IPS-20b (cell line): ENCODE data around the gene GPC5.

Experiments used
- H3K27ac ChIP-seq: one replicate; pipeline ENCODE4 v1.5.1; 2013; ENCODE audit warnings: low read length
- H3K27me3 ChIP-seq: 2 replicates; pipeline ENCODE4 v1.6.1; 2013; ENCODE audit warnings: mild to moderate bottlenecking, low read length, inconsistent platforms; ENCODE audit not compliant: insufficient read depth
- H3K36me3 ChIP-seq: 2 replicates; pipeline ENCODE4 v1.6.1; 2013; ENCODE audit warnings: low read depth, mild to moderate bottlenecking, inconsistent platforms, low read length, moderate library complexity; ENCODE audit not compliant: insufficient read depth
- H3K4me1 ChIP-seq: 2 replicates; pipeline ENCODE4 v1.6.1; 2013; ENCODE audit warnings: mild to moderate bottlenecking, control low read depth, inconsistent platforms, low read length, moderate library complexity; ENCODE audit not compliant: insufficient read depth
- H3K4me3 ChIP-seq: 2 replicates; pipeline ENCODE4 v1.5.1; 2013; ENCODE audit warnings: mild to moderate bottlenecking, low read length, inconsistent platforms
- H3K9ac ChIP-seq: 2 replicates; pipeline ENCODE4 v1.6.1; 2013; ENCODE audit warnings: low read depth, mild to moderate bottlenecking, inconsistent platforms, low read length, moderate library complexity
- H3K9me3 ChIP-seq: 2 replicates; pipeline ENCODE4 v1.6.1; 2013; ENCODE audit warnings: mild to moderate bottlenecking, low read depth, low read length, inconsistent platforms; ENCODE audit not compliant: insufficient read depth

GPC5 gene

DNA sequence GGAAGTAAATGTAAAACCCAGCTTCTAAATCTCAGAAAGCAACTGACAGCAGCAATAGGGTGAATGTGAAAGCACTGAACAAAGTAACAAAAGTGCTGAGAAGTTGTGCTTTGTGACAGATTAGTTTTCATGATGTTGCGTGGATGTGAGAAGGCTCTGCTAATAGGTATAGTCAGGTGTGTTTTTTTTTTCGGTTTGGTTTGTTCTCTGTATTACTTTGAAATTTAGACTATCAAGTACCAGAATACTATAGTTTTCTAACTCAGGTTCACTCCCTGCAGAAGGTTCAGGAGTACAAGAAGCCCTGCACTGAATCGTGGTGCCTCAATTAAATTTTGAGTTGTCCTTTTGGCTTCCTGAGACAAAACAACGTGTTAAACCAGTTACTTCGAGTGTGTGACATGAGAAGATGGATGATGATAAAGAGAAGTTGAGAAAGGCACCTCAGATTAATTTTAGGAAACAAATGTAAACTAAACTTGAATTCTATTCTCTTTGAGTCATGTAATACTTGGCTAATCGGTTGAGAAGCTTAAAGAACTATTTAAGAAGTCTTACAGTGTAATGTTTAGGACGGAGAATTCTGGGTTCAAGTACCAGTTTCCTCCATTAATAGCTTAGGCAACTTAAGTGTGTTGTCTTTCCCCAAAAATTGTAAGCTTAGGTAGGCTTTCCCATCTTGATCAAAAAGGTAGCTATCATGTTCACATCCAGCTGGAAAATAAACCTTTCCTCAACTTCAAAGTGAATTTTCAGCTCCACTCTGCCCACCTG is 40.6 kb upstream of the GPC5 start:
- Histone ChIP-seq H3K4me1 (no peaks in the 10 kb centered on the region), H3K4me3 (no peak overlapping the region), H3K9ac (no peak overlapping the region), H3K36me3 (peaks cover 62% of the 10 kb centered on the region), H3K27ac (no peak overlapping the region), H3K9me3 (no peaks in the 10 kb centered on the region), H3K27me3 (no peaks in the 10 kb centered on the region)

DNA sequence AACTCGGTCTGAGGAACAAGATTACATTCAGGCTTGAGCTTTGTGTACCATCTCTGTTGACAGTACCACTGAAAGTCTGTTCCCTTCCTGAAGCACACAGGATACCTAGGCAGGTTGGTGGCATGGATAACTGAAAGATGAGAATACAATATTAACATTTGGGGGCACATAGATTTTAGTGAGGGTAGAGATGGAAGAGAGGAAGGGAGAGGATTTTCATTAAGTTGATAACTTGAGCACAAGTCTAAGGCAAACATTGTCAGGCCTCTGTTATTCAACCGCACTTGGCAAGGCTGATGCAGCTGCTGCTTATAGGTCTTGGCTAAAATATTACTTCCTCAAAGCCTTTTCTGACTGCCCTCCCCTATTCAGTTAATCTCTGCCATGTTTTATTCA is 40.0 kb upstream of the GPC5 start:
- H3K27me3 ChIP-seq, result no peaks in the 10 kb centered on the region
- H3K27ac ChIP-seq, result no peak overlapping the region
- no peaks in the 10 kb centered on the region for H3K9me3 ChIP-seq
- peaks cover 56% of the 10 kb centered on the region for H3K36me3 ChIP-seq
- no peak overlapping the region for H3K4me3 ChIP-seq
- no peaks in the 10 kb centered on the region for H3K4me1 ChIP-seq
- no peak overlapping the region for H3K9ac ChIP-seq

DNA sequence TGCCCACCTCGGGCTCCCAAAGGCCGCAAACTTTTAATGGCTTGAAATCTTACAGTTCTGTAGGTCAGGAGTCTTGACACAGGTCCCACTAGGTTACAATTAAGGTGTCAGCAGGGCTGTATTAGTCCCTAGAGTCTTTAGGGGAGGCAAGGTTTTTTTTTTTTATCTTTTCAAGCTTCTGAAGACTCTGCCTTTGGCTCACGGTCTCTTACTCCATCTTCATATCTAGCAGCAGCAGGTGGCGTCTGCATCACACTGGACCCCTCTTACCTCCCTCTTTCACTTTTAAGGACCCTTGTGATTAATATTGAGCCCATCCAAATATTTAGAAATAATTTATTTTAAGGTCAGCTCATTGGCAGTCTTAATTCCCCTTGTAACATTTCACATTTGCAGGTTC is 39.3 kb upstream of the GPC5 start:
- Histone ChIP-seq H3K4me1 (no peaks in the 10 kb centered on the region), H3K27me3 (no peaks in the 10 kb centered on the region), H3K36me3 (peaks cover 48% of the 10 kb centered on the region), H3K9me3 (no peaks in the 10 kb centered on the region), H3K9ac (no peak overlapping the region), H3K27ac (no peak overlapping the region), H3K4me3 (no peak overlapping the region)

DNA sequence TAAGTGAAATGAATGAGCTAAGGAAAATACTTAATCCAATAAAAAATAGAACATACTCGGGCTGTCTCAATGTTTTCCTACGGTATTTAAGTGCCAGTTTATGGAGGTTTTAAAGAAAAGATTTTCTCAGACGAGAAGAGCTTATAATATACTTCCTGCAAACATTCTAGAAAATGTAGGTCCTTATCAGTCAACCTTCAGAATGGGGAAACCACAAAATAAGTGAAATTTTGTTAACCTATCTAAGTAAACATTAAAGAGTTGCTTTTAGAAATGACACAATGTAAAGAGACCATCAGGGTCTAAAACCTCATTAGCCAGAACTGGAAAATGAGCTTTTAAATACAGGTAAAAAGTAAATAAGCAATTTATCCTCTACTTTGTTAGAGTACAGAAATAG is 38.8 kb upstream of the GPC5 start:
- Histone ChIP-seq H3K36me3 (peaks cover 43% of the 10 kb centered on the region), H3K4me3 (no peak overlapping the region), H3K4me1 (no peaks in the 10 kb centered on the region), H3K9me3 (no peaks in the 10 kb centered on the region), H3K9ac (no peak overlapping the region), H3K27me3 (no peaks in the 10 kb centered on the region), H3K27ac (no peak overlapping the region)

DNA sequence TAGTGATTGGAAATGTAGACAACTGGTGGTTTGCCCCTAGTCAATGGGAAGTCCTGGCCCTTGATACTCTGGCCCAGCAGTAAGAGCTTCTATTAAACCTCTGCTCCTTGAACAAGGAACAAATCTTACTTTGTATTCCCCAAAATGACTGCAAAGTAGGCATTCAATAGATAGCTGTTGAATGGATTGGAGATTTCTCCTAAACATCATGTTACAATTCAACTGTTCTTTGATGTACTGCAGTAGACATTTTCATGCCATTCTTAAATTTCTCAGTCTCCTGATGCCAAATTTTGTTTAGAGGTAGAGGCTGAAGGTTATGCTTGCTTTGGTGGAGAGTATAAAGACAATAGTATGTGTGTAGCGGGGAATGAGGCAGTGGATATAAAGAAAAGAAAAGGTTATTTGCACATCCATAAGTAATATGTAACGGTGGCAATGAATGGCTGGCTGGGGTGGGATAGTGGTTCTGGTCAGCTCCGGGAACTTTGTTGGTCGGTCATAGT is 38.1 kb upstream of the GPC5 start:
- Histone ChIP-seq H3K9ac (no peak overlapping the region), H3K4me3 (no peak overlapping the region), H3K27ac (no peak overlapping the region), H3K27me3 (no peaks in the 10 kb centered on the region), H3K9me3 (no peaks in the 10 kb centered on the region), H3K36me3 (peaks cover 37% of the 10 kb centered on the region), H3K4me1 (no peaks in the 10 kb centered on the region)

DNA sequence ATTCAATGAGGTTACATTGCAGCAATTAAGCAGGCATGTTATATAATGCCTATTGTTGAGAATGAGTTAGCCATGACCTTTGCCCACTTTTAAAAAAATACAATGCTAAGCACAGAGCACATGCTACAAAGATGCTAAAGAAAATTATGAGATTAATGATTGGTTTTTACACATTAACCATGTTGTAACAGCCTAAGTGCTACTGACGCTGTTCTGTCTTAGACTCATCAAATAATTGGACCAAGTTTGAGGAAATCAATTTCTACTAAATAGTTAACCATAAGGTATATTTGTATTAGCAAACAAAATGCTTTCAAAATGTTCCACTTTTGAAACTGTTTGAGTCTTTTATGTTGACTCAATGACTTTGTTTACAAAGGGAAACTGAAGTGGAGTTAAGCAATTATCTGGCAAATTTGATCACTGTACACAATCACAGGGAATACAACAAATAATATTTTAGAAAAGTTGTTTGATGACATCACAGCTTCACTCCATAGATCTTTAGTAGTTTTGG is 36.6 kb upstream of the GPC5 start:
- H3K4me3 ChIP-seq, result no peak overlapping the region
- no peaks in the 10 kb centered on the region for H3K4me1 ChIP-seq
- H3K9ac ChIP-seq, result no peak overlapping the region
- peaks cover 21% of the 10 kb centered on the region for H3K36me3 ChIP-seq
- H3K27me3 ChIP-seq, result no peaks in the 10 kb centered on the region
- H3K27ac ChIP-seq, result no peak overlapping the region
- H3K9me3 ChIP-seq, result no peaks in the 10 kb centered on the region

DNA sequence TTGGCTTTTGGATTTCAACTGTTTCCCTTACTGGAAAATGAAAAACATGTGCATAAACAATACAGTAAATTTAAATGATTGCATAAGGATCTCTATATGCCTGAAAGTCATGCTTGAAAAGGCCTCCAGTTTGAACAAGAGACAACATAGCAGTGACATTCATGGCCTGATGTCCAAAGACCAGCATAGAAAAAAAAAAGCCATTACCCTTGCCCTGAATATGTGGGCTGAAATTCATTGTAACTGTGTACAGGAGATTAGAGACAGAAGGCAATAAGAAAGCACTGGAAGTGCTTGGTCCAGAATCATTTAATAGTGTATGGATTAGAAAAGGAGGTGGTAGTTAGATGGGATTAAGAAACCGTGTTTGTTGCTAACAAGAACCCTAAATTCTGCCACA is 35.5 kb upstream of the GPC5 start:
- no peak overlapping the region for H3K4me3 ChIP-seq
- H3K9ac ChIP-seq, result no peak overlapping the region
- peaks cover 10% of the 10 kb centered on the region; the same call in 1 of the 2 replicates for H3K36me3 ChIP-seq
- no peaks in the 10 kb centered on the region for H3K27me3 ChIP-seq
- no peaks in the 10 kb centered on the region for H3K9me3 ChIP-seq
- no peak overlapping the region for H3K27ac ChIP-seq
- no peaks in the 10 kb centered on the region for H3K4me1 ChIP-seq

DNA sequence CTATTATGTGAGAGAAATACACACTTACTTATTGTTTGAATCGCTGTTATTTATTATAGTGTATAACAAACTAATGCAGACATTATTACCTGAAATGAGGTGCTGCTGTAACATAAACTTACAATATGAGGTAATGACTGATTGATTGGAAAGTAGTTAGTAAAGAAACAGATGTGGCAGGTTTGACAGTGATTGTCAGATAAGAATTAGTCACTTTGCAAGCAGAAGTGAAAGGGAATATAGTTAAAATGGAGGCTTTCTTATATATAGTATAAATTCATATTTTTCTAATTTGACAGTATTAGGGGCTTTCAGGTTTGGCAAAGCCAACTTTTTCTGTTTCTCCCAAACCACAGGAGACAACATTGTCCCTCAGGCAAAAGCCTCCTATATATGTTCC is 30.3 kb upstream of the GPC5 start:
- Histone ChIP-seq H3K9me3 (no peaks in the 10 kb centered on the region), H3K27me3 (no peaks in the 10 kb centered on the region), H3K4me1 (no peaks in the 10 kb centered on the region), H3K36me3 (no peaks in the 10 kb centered on the region), H3K4me3 (no peak overlapping the region), H3K9ac (no peak overlapping the region), H3K27ac (no peak overlapping the region)

DNA sequence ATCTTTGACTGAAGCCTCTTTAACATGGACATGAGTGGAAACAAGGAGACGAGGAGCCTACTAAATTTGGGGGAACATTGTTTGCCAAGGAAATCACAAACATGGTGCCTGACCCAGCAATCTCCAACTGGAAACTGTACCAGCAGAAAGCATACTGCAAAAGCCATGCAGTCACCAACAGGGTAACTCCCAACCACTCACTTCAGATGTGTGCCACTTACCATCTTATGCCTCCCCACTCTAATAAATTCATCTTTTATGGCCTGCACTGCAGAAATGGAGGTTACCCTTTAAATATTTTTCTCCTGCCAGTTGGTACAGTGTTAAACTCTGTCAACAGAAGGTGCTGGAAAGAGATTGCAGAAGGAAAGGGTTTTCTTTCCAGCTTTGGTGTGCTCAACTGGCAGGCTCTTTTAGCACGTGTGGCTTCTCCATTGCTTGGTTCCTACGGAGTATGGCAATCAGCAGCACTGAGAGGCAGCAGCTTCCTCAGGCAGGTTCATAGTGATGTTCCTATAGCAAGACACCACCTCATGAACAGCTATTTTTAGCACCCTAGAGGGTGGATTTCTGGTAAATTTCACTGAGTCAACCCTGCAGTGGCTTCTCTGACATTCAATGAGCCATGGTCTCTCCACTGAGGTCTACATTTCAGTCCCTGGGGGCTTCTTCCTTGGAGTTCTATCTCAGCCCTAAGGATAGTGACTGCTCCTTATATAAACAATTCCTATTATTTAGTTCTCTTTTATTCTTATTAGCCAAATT is 29.6 kb upstream of the GPC5 start:
- no peaks in the 10 kb centered on the region for H3K9me3 ChIP-seq
- H3K4me1 ChIP-seq, result no peaks in the 10 kb centered on the region
- H3K4me3 ChIP-seq, result no peak overlapping the region
- no peaks in the 10 kb centered on the region for H3K27me3 ChIP-seq
- no peaks in the 10 kb centered on the region for H3K36me3 ChIP-seq
- no peak overlapping the region for H3K27ac ChIP-seq
- H3K9ac ChIP-seq, result no peak overlapping the region

DNA sequence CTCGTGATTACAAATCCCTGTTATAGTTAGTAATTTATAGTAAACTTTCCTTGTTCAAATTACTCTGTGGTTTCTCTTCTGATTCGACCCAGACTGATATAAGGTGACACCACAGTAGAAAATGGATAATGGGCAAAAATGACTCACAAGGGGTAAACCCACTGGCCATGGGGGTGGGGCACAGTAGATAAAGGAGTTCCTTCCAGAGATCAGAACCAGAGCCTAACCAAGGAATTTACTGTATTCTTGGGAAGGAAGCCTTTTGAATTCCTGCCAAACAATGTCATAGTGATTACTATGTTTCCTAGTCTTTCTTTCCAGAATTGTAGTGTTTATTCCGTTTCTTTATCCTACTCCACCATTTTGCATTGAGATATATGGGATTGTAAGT is 29.0 kb upstream of the GPC5 start:
- no peaks in the 10 kb centered on the region for H3K4me1 ChIP-seq
- no peaks in the 10 kb centered on the region for H3K9me3 ChIP-seq
- no peak overlapping the region for H3K4me3 ChIP-seq
- H3K27ac ChIP-seq, result no peak overlapping the region
- H3K9ac ChIP-seq, result no peak overlapping the region
- no peaks in the 10 kb centered on the region for H3K27me3 ChIP-seq
- no peaks in the 10 kb centered on the region for H3K36me3 ChIP-seq

DNA sequence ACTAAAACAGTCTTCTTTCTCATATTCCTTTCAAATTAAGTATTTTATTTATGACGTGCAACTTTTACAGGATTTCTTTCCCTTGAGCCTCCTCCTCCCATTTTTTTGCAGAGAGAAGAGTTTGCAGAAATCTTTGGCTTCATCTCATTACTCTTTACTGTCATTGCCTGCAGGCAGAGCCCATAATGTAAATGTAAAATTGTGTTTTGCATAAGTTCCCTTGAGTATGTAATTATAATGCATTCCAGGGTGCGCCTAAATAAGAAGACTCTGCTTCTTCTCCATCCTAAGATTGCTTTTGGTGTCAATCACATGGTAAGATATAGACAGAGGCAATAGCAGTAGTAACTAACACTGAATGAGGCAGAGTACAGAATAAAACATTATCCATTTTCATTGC is 27.9 kb upstream of the GPC5 start:
- no peaks in the 10 kb centered on the region for H3K36me3 ChIP-seq
- H3K9ac ChIP-seq, result no peak overlapping the region
- H3K4me1 ChIP-seq, result no peaks in the 10 kb centered on the region
- H3K27me3 ChIP-seq, result no peaks in the 10 kb centered on the region
- no peak overlapping the region for H3K27ac ChIP-seq
- H3K9me3 ChIP-seq, result no peaks in the 10 kb centered on the region
- H3K4me3 ChIP-seq, result no peak overlapping the region

DNA sequence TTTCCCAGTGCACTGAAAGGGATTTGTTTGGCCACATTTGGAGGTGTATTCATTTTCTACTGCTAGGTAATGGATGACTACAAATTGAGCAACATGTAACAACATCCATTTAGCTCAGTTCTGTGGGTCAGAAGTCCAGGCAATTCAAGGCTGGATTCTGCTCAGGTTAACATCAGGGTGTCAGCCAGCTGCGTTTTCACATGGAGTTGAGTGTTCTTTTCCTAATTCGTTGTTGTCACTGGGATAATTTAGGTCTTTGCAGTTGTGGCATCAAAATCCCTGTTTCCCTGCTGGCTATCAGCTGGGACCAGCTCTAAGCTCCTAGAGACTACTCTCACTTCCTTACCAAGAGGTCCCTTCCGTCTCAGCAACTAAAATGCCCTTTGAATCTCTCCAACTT is 25.5 kb upstream of the GPC5 start:
- H3K9ac ChIP-seq, result no peak overlapping the region
- no peaks in the 10 kb centered on the region for H3K9me3 ChIP-seq
- no peaks in the 10 kb centered on the region for H3K36me3 ChIP-seq
- H3K4me3 ChIP-seq, result no peak overlapping the region
- no peak overlapping the region for H3K27ac ChIP-seq
- no peaks in the 10 kb centered on the region for H3K27me3 ChIP-seq
- no peaks in the 10 kb centered on the region for H3K4me1 ChIP-seq
